DOHH2 (cell line): ENCODE measurements around the gene TSHZ1.
"Not testable (repeated sequence)": the region's sequence is repeated elsewhere in the genome, so short reads cannot be mapped to it uniquely, and the experiment has no call there.

Source experiments
- H3F3A ChIP-seq: fragments of 200-600 bp; sonication (generic), shearing (Covaris generic); 2 replicates; pipeline ENCODE4 v1.6.0; 2016; ENCODE audit warnings: antibody characterized with exemption, mild to moderate bottlenecking; ENCODE audit not compliant: control insufficient read depth, insufficient read depth
- H3K27ac ChIP-seq: fragments of 200-600 bp; sonication (generic); 2 replicates; pipeline ENCODE4 v1.5.1; 2014; ENCODE audit warnings: low read depth, mild to moderate bottlenecking, low read length, moderate library complexity
- H3K27me3 ChIP-seq: fragments of 200-600 bp; sonication (generic); 2 replicates; pipeline ENCODE4 v1.6.1; 2014; ENCODE audit warnings: mild to moderate bottlenecking, low read length, mixed read lengths; ENCODE audit not compliant: control insufficient read depth
- H3K36me3 ChIP-seq: fragments of 200-600 bp; sonication (generic); 2 replicates; pipeline ENCODE4 v1.6.1; 2014; ENCODE audit warnings: mild to moderate bottlenecking, low read length, moderate library complexity, mixed read lengths; ENCODE audit not compliant: control insufficient read depth
- H3K4me1 ChIP-seq: fragments of 200-600 bp; sonication (generic); 2 replicates; pipeline ENCODE4 v1.6.1; 2014; ENCODE audit warnings: mild to moderate bottlenecking, low read length, mixed read lengths; ENCODE audit not compliant: control insufficient read depth
- H3K4me2 ChIP-seq: fragments of 200-600 bp; sonication (generic); 2 replicates; pipeline ENCODE4 v1.6.0; 2014; ENCODE audit warnings: mild to moderate bottlenecking, low read length, moderate library complexity
- H3K4me3 ChIP-seq: fragments of 200-600 bp; sonication (generic); 2 replicates; pipeline ENCODE4 v1.5.1; 2014; ENCODE audit warnings: mild to moderate bottlenecking, low read length, mixed read lengths
- H3K79me2 ChIP-seq: fragments of 200-600 bp; sonication (generic); 2 replicates; pipeline ENCODE4 v1.6.1; 2014; ENCODE audit warnings: mild to moderate bottlenecking, low read length, mixed read lengths; ENCODE audit not compliant: control insufficient read depth
- H3K9me2 ChIP-seq: fragments of 200-600 bp; sonication (generic); replicated peaks from 2 replicates; pipeline ENCODE4 v1.6.1; 2014; ENCODE audit warnings: mild to moderate bottlenecking, low read length, mixed read lengths; ENCODE audit not compliant: control insufficient read depth
- H3K9me3 ChIP-seq: fragments of 200-600 bp; sonication (generic); 2 replicates; pipeline ENCODE4 v1.6.1; 2014; ENCODE audit warnings: antibody characterized with exemption, low read length, mixed read lengths; ENCODE audit not compliant: control insufficient read depth, insufficient read depth
- H4K20me1 ChIP-seq: fragments of 200-600 bp; sonication (generic); 2 replicates; pipeline ENCODE4 v1.6.0; 2014; ENCODE audit warnings: low read depth, mild to moderate bottlenecking, antibody characterized with exemption, low read length, moderate library complexity; ENCODE audit not compliant: control insufficient read depth, insufficient read depth
- CTCF ChIP-seq: fragments of 200-600 bp; sonication (generic); IDR thresholded peaks from one replicate; pipeline ENCODE4 v1.5.1; 2014; ENCODE audit warnings: antibody characterized with exemption, mild to moderate bottlenecking, low read depth, low read length; ENCODE audit not compliant: poor library complexity, severe bottlenecking
- EZH2phosphoT487 ChIP-seq: fragments of 200-600 bp; sonication (generic); IDR thresholded peaks from 2 replicates; pipeline ENCODE4 v1.6.1; 2017; ENCODE audit warnings: borderline replicate concordance, mild to moderate bottlenecking, antibody characterized with exemption, low read length, moderate library complexity, mixed read lengths

The TSHZ1 gene

GRCh38 chr18:75185460-75185859, 25.1 kb upstream of the TSHZ1 start:
- no peaks in the 10 kb centered on the region for H4K20me1 ChIP-seq
- TF ChIP-seq EZH2phosphoT487 (no peak), CTCF (no peak)
- H3K9me2 ChIP-seq = no peaks in the 10 kb centered on the region
- no peaks in the 10 kb centered on the region for H3K9me3 ChIP-seq
- H3K79me2 ChIP-seq = no peaks in the 10 kb centered on the region
- H3F3A ChIP-seq = no peaks in the 10 kb centered on the region
- H3K27me3 ChIP-seq = peaks cover 3% of the 10 kb centered on the region; the same call in 1 of the 2 replicates
- no peaks in the 10 kb centered on the region for H3K36me3 ChIP-seq
- H3K27ac ChIP-seq = no peak overlapping the region
- no peak overlapping the region for H3K4me3 ChIP-seq
- no peaks in the 10 kb centered on the region for H3K4me1 ChIP-seq
- no peak overlapping the region for H3K4me2 ChIP-seq

GRCh38 chr18:75187702-75188101, 22.9 kb upstream of the TSHZ1 start:
- not testable (repeated sequence) for H3F3A ChIP-seq, H3K36me3 ChIP-seq, H4K20me1 ChIP-seq, H3K4me2 ChIP-seq, H3K9me3 ChIP-seq, H3K4me3 ChIP-seq, H3K79me2 ChIP-seq, H3K27me3 ChIP-seq, H3K27ac ChIP-seq, H3K4me1 ChIP-seq, H3K9me2 ChIP-seq

- H3K79me2 ChIP-seq = no peaks in the 10 kb centered on the region
- H3K27me3 ChIP-seq = no peaks in the 10 kb centered on the region
- H4K20me1 ChIP-seq = no peaks in the 10 kb centered on the region
- TF ChIP-seq CTCF (no peak), EZH2phosphoT487 (no peak)
- H3K9me2 ChIP-seq = no peaks in the 10 kb centered on the region
- no peaks in the 10 kb centered on the region for H3K4me1 ChIP-seq
- H3K36me3 ChIP-seq = no peaks in the 10 kb centered on the region
- no peak overlapping the region for H3K4me2 ChIP-seq
- H3K4me3 ChIP-seq = no peak overlapping the region
- H3F3A ChIP-seq = no peaks in the 10 kb centered on the region
- no peaks in the 10 kb centered on the region for H3K9me3 ChIP-seq
- H3K27ac ChIP-seq = no peak overlapping the region
Observed at GRCh38 chr18:75189696-75190095, 20.9 kb upstream of the TSHZ1 start.

GRCh38 chr18:75192899-75193298, 17.7 kb upstream of the TSHZ1 start:
- H3K4me3 ChIP-seq = no peak overlapping the region
- no peaks in the 10 kb centered on the region for H3K27me3 ChIP-seq
- TF ChIP-seq CTCF (no peak), EZH2phosphoT487 (no peak)
- H3F3A ChIP-seq = no peaks in the 10 kb centered on the region
- no peaks in the 10 kb centered on the region for H3K9me2 ChIP-seq
- H3K4me2 ChIP-seq = no peak overlapping the region
- no peaks in the 10 kb centered on the region for H3K79me2 ChIP-seq
- H3K9me3 ChIP-seq = no peaks in the 10 kb centered on the region
- no peaks in the 10 kb centered on the region for H3K36me3 ChIP-seq
- H3K27ac ChIP-seq = no peak overlapping the region
- H4K20me1 ChIP-seq = no peaks in the 10 kb centered on the region
- H3K4me1 ChIP-seq = no peaks in the 10 kb centered on the region
